Right atrium auricular region (tissue), 2 donors: ENCODE results near the gene RHOG. TPM values are rescaled to one million over a fixed set of nuclear protein-coding genes. Genes with fewer than 3 reads are reported as not detected.
A peak's percentile ranks its signal among the peaks of the same experiment; 100 is the strongest.

Source experiments
- DNase-seq: peaks from one replicate; pipeline ENCODE4 v3.0.0-alpha.2; 2019; ENCODE audit warnings: low spot score
- H3K27ac ChIP-seq, 2 donors: fragments of 200-600 bp; sonication (generic); 1 replicate in 1 of 2; 2 replicates in 1 of 2; pipeline ENCODE4 v1.5.1; 2016 to 2019
- H3K27me3 ChIP-seq, 2 donors: fragments of 200-600 bp; sonication (generic); one replicate each; pipeline versions ENCODE4 v1.5.1 to v1.6.0; 2017 to 2019
- H3K36me3 ChIP-seq: fragments of 200-600 bp; sonication (generic); one replicate; pipeline ENCODE4 v1.5.1; 2016
- H3K4me1 ChIP-seq, 2 donors: fragments of 200-600 bp; sonication (generic); one replicate each; pipeline versions ENCODE4 v1.5.1 to v1.6.0; 2017 to 2019
- H3K4me3 ChIP-seq, 2 donors: fragments of 200-600 bp; sonication (generic); 1 replicate in 1 of 2; 2 replicates in 1 of 2; pipeline ENCODE4 v1.5.1; 2017 to 2019; ENCODE audit warnings: mild to moderate bottlenecking in 1 of 2, moderate library complexity in 1 of 2
- H3K9me3 ChIP-seq, 2 donors: fragments of 200-600 bp; sonication (generic); one replicate each; pipeline ENCODE4 v1.5.1; 2019
- CTCF ChIP-seq, 2 donors: fragments of 200-600 bp; sonication (generic); IDR thresholded peaks; one replicate each; pipeline ENCODE4 v1.5.1; 2019; ENCODE audit warnings: antibody characterized with exemption in 2 of 2
- total RNA-seq, 2 donors: library from RNA; depleted of rRNA; stranded (reverse); fragments of >200 nt; gene quantifications; one replicate each; pipeline ENCODE4 v1.1.0, GENCODE V29; 2016

Gene RHOG
- total RNA-seq, 2 donors from 2014 or later, result 20.1 to 48.9 TPM

GRCh38 chr11:3831378-3832239 is 9.2 kb downstream of the RHOG start:
- peaks cover 17% of the 10 kb centered on the region for H3K36me3 ChIP-seq
- TF ChIP-seq CTCF (IDR thresholded peaks at IDR 0.05), result no peak
- no peak for DNase-seq
- no peak overlapping the region for H3K4me3 ChIP-seq
- no peaks in the 10 kb centered on the region for H3K9me3 ChIP-seq
- peak overlapping the region; percentile 0 to 2 for H3K27ac ChIP-seq
- H3K27me3 ChIP-seq, result no peaks in the 10 kb centered on the region
- peaks cover 0 to 51% of the 10 kb centered on the region in 2 donors for H3K4me1 ChIP-seq

GRCh38 chr11:3830730-3831129 is 10.0 kb downstream of the RHOG start:
- Histone ChIP-seq H3K9me3 (no peaks in the 10 kb centered on the region), H3K36me3 (peaks cover 17% of the 10 kb centered on the region), H3K4me1 (peaks cover 0 to 43% of the 10 kb centered on the region in 2 donors), H3K27me3 (no peaks in the 10 kb centered on the region), H3K27ac (no peak overlapping the region), H3K4me3 (no peak overlapping the region)
- TF ChIP-seq CTCF (IDR thresholded peaks at IDR 0.05), result no peak
- no peak for DNase-seq

- DNase-seq, result no peak
- peaks cover 17% of the 10 kb centered on the region for H3K36me3 ChIP-seq
Measured at GRCh38 chr11:3830088-3830487, 10.7 kb downstream of the RHOG start.

GRCh38 chr11:3827434-3828186 is 13.1 kb downstream of the RHOG start:
- Histone ChIP-seq H3K36me3 (peaks cover 17% of the 10 kb centered on the region), H3K9me3 (no peaks in the 10 kb centered on the region), H3K27ac (no peak overlapping the region), H3K4me3 (no peak overlapping the region), H3K27me3 (no peaks in the 10 kb centered on the region), H3K4me1 (peaks cover 0 to 22% of the 10 kb centered on the region in 2 donors)
- no peak for TF ChIP-seq CTCF (IDR thresholded peaks at IDR 0.05)
- no peak for DNase-seq

More at GRCh38 chr11:3830088-3830487, 10.7 kb downstream of the RHOG start:
- TF ChIP-seq CTCF (IDR thresholded peaks at IDR 0.05), result no peak
- no peak overlapping the region for H3K27ac ChIP-seq
- H3K27me3 ChIP-seq, result no peaks in the 10 kb centered on the region
- H3K4me1 ChIP-seq, result peaks cover 0 to 37% of the 10 kb centered on the region in 2 donors
- H3K4me3 ChIP-seq, result no peak overlapping the region
- no peaks in the 10 kb centered on the region for H3K9me3 ChIP-seq

- Histone ChIP-seq H3K36me3 (peaks cover 17% of the 10 kb centered on the region), H3K9me3 (no peaks in the 10 kb centered on the region), H3K4me1 (peaks cover 0 to 13% of the 10 kb centered on the region in 2 donors), H3K27me3 (no peaks in the 10 kb centered on the region), H3K27ac (no peak overlapping the region), H3K4me3 (no peak overlapping the region)
- no peak for TF ChIP-seq CTCF (IDR thresholded peaks at IDR 0.05)
- no peak for DNase-seq
Measured at GRCh38 chr11:3826721-3827120, 14.0 kb downstream of the RHOG start.
